RWPE2 (cell line): ENCODE data around the gene TEDC1.
A peak's percentile ranks its signal among the peaks of the same experiment; 100 is the strongest.

ENCODE experiments used
- ATAC-seq: fragments of 200-7000 bp; cut with Tn5 transposase; 3 replicates; pipeline ENCODE4 v1.9.1; 2021; ENCODE audit warnings: low read depth
- DNase-seq: peaks from one replicate; pipeline ENCODE4 v3.0.0-alpha.2; 2020; ENCODE audit warnings: low spot score
- H3K27ac ChIP-seq: fragments of 450-650 bp; 2 replicates; pipeline ENCODE4 v1.5.1; 2017; ENCODE audit warnings: mild to moderate bottlenecking; ENCODE audit not compliant: poor library complexity, severe bottlenecking
- H3K27me3 ChIP-seq: fragments of 250-450 bp; sonication (Bioruptor Pico); 2 replicates; pipeline ENCODE4 v1.5.1; 2021; ENCODE audit warnings: mild to moderate bottlenecking, moderate library complexity; ENCODE audit not compliant: insufficient read depth, poor library complexity, severe bottlenecking
- H3K36me3 ChIP-seq: fragments of 250-450 bp; sonication (Bioruptor Pico); 2 replicates; pipeline ENCODE4 v1.5.1; 2020; ENCODE audit warnings: low read depth, mild to moderate bottlenecking, moderate library complexity
- H3K4me1 ChIP-seq: fragments of 250-450 bp; sonication (Bioruptor Pico); 2 replicates; pipeline ENCODE4 v1.5.1; 2021; ENCODE audit warnings: mild to moderate bottlenecking, moderate library complexity; ENCODE audit not compliant: insufficient read depth, poor library complexity, severe bottlenecking
- H3K4me3 ChIP-seq: fragments of 250-450 bp; sonication (Bioruptor Pico); 2 replicates; pipeline ENCODE4 v1.5.1; 2021; ENCODE audit warnings: mild to moderate bottlenecking, moderate library complexity; ENCODE audit not compliant: severe bottlenecking
- H3K9me3 ChIP-seq: fragments of 250-450 bp; sonication (Bioruptor Pico); 2 replicates; pipeline ENCODE4 v1.5.1; 2021; ENCODE audit warnings: mild to moderate bottlenecking, moderate library complexity; ENCODE audit not compliant: severe bottlenecking
- CTCF ChIP-seq: fragments of 450-650 bp; IDR thresholded peaks from one replicate; pipeline ENCODE4 v1.5.1; 2017; ENCODE audit warnings: mild to moderate bottlenecking, moderate library complexity; ENCODE audit not compliant: poor library complexity, severe bottlenecking

Gene TEDC1

GRCh38 chr14:105453847-105454246, 37.2 kb upstream of the TEDC1 start:
- no peak for DNase-seq
- Histone ChIP-seq H3K27me3 (no peaks in the 10 kb centered on the region), H3K27ac (no peak overlapping the region), H3K9me3 (no peaks in the 10 kb centered on the region), H3K4me1 (no peaks in the 10 kb centered on the region), H3K4me3 (no peak overlapping the region), H3K36me3 (peaks cover 77% of the 10 kb centered on the region)
- no peak for TF ChIP-seq CTCF
- no peak for ATAC-seq

- H3K27ac ChIP-seq = no peak overlapping the region
- no peak for TF ChIP-seq CTCF
- no peaks in the 10 kb centered on the region for H3K27me3 ChIP-seq
- DNase-seq (no peak), ATAC-seq (no peak)
- peaks cover 63% of the 10 kb centered on the region for H3K36me3 ChIP-seq
- H3K4me1 ChIP-seq = no peaks in the 10 kb centered on the region
- no peaks in the 10 kb centered on the region for H3K9me3 ChIP-seq
- H3K4me3 ChIP-seq = no peak overlapping the region
Observed at GRCh38 chr14:105455086-105455640, 35.9 kb upstream of the TEDC1 start.

DNA sequence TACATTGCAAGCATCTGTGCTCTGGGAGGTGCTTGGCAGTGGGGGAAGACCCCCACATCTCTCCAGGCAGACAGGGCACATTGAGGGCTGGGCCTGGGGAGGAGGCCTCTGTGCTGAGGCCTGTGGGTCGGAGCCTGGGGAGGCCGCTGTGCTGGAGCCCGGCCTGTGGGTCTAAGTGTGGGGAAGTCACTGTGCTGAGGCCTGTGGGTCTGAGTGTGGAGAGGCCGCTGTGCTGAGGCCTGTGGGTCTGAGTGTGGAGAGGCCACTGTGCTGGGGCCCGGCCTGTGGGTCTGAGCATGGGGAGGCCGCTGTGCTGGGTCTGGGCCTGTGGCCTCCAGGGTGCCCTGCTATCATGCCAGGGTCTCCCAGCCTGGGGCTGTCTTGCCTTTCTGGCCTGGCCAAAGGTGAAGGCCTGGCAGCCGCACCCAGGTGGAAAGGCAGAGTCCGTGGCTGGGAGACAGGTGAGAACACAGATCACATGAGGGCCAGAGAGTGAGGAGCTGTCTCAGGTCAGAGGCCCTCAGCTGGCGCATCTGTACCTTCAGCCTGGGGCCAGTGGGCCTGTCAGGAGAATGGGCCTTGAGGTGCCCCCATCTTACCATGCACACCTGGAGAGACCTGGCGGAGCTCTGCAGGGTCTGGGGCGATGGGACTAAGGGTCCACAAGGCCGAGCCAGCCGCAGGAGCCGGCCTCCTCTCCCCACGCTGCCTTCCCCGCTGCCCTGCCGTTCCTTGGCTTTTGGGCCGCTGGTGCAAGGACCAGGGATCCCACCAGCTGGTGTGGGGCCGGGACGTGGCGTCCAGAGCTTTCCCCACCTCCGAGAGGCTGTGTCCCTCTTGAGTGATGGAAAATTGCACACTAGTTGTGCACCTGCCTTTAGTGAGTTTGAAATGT, 35.0 kb upstream of the TEDC1 start:
- no peak overlapping the region for H3K4me3 ChIP-seq
- DNase-seq = no peak
- H3K36me3 ChIP-seq = peaks cover 66% of the 10 kb centered on the region
- H3K9me3 ChIP-seq = no peaks in the 10 kb centered on the region
- H3K4me1 ChIP-seq = no peaks in the 10 kb centered on the region
- no peak for TF ChIP-seq CTCF
- ATAC-seq = peak; percentile 6; the same call in 1 of the 3 replicates
- no peak overlapping the region for H3K27ac ChIP-seq
- no peaks in the 10 kb centered on the region for H3K27me3 ChIP-seq

- DNase-seq = no peak
- ATAC-seq = peak; percentile 14; the same call in 1 of the 3 replicates
- Histone ChIP-seq H3K4me1 (no peaks in the 10 kb centered on the region), H3K9me3 (no peaks in the 10 kb centered on the region), H3K27ac (no peak overlapping the region), H3K36me3 (peaks cover 65% of the 10 kb centered on the region), H3K27me3 (no peaks in the 10 kb centered on the region), H3K4me3 (no peak overlapping the region)
- TF ChIP-seq CTCF = no peak
Observed at GRCh38 chr14:105456736-105457617, 34.1 kb upstream of the TEDC1 start.
